Stimulated activated naive CD4-positive, alpha-beta T cell treated with Interleukin-2 at 50 U/mL for 16 hours (primary cell): ENCODE results near the gene LRRC27.
"Not testable (repeated sequence)": the region's sequence is repeated elsewhere in the genome, so short reads cannot be mapped to it uniquely, and the experiment has no call there.

Experiments used
- DNase-seq: peaks from one replicate; lab custom pipeline; 2025; lab: John Stamatoyannopoulos, UW

LRRC27 gene

DNA sequence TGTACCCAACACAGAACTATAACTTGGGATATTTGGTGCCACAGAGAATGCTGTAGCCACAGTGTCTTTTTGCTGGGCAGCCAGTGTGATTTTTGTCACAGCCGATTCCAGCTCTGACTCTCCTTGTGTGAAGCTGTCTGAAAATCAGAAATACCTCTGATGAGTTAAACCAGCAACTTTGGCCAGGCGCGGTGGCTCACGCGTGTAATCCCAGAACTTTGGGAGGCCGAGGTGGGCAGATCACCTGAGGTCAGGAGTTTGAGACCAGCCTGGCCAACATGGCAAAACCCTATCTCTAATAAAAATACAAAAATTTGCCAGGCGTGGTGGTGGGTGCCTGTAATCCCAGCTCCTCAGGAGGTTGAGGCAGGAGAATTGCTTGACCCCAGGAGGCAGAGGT lies 5.9 kb downstream of the LRRC27 start:
- DNase-seq = not testable (repeated sequence)

DNA sequence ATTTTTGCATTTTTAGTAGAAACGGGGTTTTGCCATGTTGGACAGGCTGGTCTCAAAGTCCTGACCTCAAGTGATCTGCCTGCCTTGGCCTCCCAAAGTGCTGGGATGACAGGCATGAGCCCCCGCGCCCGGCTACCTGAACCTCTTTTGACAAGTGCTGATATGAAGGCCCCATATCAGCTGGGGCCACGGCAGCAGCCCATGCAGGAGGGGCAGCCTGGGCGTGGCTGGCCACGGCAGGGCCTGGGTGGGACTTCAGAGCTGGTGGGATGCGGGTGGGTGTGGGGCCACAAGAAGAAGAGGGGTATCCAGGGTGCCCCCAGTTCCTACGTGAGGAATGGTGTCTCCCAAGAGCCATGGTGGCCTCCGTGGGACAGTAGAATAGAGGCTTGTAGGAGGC lies 6.9 kb downstream of the LRRC27 start:
- no peak for DNase-seq

DNA sequence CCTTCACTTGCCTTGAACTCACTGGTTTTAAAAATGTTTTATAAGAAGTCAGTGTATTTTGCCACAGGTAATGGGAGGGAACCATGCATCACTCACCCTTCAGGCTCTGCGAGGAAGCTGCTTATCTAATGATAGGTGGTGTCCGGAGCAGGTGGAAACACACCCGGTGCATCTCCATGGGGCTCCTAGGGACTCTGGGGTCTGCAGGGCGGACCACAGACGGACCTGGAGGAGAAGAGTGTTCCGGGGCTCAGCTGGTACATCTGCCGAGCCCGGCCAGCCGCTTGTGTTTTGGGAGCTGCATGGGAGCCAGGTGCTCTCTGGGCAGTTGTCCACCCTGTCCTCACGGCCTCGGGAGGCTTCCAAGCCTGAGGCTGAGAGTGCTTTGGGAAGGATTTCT lies 7.3 kb downstream of the LRRC27 start:
- no peak for DNase-seq

DNA sequence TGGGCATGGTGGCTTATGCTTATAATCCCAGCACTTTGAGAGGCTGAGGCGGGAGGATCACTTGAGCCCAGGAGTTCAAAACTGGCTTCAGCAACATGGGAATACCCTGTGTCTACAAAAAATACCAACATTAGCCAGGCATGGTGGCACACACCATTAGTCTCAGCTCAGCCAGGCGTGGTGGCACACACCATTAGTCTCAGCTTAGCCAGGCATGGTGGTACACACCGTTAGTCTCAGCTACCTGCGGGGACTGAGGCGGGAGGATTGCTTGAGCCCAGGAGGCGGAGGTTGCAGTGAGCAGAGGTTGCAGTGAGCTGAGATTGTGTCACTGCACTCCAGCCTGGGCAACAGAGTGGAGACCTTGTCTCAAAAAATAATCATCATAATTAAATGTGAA lies 9.0 kb downstream of the LRRC27 start:
- no peak for DNase-seq

DNA sequence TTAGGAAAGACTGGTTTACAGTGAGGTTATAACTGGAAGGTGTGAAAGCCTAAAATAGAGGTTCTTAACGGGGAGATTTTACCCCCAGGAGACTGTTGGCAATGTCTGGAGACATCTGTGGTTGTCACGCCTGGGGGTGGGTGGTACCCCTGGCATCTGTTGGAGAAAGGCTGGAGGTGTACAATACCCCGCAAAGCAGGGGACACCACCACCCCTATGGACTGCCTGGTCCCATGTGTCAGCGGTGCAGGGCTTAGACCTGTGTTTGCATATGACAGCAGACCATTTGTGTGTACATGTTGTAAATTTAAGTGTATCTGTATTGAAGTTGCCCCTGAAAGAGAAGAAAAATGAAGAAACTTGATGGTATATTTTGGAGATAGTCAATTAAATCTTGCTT lies 9.8 kb downstream of the LRRC27 start:
- DNase-seq = no peak

DNA sequence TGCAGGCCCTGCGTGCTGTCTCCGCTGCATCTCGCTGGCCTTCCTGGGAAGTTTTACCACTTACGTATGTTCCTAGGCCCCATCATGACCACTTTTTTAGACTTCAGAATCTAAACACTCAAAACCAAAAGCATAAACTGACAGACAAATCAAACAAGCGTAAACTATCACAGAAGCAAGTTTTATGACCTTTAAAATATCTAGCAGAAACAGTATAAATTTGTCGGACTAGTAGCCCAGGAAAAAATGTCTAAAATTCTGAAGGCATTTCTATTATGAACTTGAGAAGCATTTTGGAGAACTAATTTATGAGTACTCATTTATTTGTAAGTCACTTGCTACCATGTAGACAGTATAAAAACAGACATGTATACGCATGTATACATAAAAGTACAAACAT lies 10.6 kb downstream of the LRRC27 start:
- no peak for DNase-seq

DNA sequence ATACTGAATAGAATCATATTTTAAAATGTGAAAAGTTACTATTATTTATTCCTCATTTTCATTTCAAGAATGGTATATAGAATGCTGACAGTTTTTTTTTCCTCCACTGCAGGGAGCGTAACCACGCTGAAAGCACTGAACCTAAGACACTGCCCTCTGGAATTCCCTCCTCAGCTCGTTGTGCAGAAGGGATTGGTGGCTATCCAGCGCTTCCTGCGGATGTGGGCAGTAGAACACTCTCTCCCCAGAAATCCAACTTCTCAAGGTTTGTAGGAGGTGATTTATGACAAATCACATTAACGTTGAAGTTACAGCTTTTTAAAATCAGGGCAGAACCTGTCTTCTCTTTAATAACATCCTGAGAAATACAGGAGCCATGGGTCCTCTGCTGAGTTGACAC lies 12.4 kb downstream of the LRRC27 start:
- DNase-seq = no peak

DNA sequence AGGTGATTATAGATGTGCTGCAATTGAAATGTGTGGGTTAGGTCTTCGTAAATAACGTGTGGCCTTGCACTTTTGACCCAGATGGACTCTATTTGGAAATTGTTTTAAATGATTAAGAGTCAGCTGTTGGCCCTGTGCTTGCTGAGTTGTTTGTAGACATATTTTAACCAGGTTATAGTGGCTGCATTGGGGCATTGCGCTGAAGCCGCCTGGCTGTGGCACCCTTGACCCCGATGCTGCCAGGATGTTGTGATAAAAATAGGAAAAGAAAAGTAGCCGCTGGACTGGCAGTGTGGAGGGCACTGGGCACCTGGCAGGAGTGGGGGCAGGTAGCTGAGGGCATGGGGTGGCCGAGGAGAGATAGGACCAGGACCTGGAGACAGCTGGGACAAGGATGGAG lies 13.4 kb downstream of the LRRC27 start:
- no peak for DNase-seq

DNA sequence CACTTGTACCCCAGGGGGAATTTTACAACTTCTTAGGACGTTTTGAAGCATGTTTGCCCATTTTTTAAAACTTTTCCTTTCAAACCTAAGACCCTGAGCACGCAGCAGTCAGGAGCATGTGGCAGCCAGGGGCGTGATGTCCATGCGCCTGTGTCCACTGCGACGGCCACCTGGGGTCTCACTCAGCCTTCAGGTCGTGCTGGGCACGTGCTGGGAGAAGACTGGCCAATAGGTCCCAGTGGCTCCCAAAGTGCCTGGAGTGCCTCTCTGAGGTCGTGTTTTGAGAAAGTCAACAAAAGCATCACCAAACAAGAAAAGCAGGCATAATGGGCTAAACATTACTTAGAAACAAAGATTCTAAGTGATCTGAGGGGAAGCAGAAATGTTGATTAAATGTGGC lies 14.8 kb downstream of the LRRC27 start:
- DNase-seq = no peak

DNA sequence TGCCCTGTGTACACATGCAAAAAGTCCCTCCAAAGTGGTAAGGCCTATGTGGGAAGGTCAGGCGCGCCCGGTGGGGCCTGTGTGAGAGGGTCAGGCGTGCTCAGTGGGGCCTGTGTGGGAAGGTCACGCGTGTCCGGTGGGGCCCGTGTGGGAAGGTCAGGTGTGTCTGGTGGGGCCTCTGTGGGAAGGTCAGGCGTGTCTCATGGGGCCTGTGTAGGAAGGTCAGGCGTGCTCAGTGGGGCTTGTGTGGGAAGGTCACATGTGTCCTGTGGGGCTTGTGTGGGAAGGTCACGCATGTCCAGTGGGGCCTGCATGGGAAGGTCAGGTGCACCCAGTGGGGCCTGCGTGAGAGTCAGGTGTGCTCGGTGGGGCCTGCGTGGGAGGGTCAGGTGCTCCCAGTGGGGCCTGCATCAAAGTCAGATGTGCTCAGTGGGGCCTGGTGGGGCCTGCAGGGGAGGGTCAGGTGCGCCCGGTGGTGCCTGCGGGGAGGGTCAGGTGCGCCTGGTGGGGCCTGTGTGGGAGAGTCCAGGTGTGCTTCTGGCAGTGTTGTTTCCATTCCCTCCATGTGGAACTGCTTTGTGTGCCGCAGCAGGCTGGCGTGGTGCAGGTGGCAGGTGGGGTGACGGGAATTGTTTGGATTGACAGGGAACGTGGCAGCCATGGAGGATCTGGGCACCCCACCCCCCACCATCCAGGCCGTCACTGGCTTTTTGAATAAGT lies 15.4 kb downstream of the LRRC27 start:
- no peak for DNase-seq

DNA sequence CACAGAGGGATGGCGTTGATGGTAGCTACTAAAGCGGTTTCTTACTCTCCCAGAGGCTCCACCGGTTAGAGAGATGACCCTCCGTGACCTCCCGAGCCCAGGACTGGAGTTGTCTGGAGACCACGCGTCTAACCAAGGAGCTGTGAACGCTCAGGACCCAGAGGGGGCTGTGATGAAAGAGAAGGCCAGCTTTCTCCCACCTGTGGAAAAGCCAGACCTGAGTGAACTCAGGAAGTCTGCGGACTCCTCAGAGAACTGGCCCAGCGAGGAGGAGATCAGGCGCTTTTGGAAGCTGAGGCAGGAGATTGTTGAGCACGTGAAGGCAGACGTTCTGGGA lies 15.9 kb downstream of the LRRC27 start:
- DNase-seq = no peak

DNA sequence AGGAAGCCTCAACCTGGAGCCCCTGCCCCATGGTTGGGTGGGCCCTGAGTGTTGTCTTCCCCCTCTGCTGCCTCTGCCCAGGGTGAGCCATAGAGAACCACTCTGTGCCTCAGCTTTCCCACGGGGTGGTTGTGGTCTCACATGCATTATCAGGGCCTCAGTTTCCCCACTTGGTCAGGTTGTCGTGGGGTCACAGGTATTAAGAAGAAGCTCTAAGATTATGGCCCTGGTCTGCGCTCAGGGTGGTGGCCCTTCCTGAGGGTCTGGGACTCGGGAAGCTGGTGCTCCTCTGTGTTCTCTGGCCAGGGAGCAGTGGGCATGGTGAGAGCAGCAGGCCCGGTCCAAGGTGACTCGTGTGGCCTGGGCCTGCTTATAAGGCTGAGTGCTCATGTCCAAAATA lies 17.8 kb downstream of the LRRC27 start:
- no peak for DNase-seq

DNA sequence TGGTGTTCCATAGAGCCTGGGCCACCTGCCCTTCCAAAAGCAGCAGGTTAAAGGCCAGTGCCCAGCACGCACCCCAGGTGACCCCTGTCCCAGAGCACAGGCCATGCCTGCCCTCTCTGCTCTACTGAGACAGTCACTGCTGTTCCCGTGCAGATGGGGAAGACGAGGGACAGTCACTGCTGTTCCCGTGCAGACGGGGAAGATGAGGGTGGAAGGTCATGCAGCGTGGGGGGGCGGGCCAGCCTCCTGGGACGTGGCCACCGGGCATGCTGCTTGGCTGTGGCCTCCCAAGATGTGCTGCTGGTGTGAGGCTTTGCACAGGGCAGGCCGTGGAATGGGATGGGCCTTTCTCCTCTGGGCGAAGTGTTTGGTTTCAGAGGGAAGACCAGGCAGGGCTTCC lies 18.4 kb downstream of the LRRC27 start:
- DNase-seq = no peak

DNA sequence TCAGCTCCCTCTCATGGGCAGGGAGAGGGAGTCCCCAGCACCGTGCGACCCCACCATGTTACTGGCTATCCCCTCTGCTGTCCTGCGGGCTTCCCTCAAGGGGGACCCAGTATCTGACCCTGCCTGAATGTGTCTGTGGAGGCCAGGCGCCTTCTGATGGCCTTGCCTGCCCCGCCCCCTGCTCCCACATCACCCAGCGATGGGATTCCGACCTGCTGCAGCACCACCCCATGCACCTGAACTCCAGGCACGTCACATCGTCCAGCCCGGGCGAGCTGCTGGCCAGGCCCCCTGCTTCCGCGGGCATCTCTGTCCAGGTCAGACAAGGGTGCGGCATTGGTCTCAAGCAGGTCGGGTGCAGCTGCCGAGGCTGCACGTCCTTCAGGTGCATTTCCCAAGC lies 19.0 kb downstream of the LRRC27 start:
- no peak for DNase-seq

DNA sequence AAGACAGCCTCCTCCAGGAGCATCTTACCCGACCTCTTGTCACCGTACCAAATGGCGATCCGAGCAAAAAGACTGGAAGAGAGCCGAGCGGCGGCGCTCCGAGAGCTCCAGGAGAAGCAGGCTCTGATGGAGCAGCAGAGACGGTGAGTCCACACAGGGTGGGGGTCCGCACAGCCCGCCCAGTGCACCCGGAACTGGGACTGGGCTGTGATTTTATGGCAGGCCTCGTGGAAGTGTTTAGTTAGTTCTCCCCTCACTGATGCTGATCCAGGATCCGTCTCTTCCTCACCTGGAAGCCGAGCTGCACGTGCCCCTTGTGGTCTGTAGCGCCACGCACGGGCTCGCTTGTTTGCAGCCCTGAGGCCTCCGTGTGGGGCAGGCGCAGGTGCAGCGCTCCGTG lies 19.6 kb downstream of the LRRC27 start:
- no peak for DNase-seq

DNA sequence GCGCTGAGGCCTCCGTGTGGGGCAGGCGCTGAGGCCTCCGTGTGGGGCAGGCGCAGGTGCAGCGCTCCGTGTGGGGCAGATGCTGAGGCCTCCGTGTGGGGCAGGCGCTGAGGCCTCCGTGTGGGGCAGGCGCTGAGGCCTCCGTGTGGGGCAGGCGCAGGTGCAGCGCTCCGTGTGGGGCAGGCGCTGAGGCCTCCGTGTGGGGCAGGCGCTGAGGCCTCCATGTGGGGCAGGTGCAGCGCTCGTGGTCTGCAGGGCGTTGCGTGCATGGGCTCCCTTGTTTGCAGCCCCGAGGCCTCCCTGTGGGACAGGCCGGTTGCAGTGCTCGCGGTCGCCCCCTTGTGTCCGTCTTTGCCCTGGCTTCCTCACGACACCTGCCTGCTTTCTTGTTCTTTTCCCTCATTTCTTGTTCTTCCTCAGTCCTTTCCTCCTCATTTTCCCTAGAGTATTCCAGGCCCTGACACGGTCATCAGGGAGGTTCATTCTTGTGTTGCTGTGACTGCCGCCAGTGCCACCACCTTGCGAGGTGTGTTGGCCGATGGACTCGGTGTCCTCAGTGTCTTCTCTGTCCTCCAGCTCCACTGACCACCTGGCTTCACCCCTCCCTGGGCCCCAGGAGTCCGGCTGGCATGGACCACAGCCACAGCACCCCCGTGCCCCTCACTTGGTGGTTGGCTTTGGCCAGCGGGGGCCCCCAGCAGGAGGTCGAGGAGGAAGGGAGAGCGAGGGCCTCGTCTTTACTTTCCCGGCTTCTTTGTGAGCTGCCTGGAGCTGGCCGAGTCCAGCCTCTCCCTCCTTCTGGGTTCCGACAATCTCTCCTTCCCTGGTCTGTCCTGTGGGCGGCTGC lies 20.7 kb downstream of the LRRC27 start:
- DNase-seq = peak; percentile 54

DNA sequence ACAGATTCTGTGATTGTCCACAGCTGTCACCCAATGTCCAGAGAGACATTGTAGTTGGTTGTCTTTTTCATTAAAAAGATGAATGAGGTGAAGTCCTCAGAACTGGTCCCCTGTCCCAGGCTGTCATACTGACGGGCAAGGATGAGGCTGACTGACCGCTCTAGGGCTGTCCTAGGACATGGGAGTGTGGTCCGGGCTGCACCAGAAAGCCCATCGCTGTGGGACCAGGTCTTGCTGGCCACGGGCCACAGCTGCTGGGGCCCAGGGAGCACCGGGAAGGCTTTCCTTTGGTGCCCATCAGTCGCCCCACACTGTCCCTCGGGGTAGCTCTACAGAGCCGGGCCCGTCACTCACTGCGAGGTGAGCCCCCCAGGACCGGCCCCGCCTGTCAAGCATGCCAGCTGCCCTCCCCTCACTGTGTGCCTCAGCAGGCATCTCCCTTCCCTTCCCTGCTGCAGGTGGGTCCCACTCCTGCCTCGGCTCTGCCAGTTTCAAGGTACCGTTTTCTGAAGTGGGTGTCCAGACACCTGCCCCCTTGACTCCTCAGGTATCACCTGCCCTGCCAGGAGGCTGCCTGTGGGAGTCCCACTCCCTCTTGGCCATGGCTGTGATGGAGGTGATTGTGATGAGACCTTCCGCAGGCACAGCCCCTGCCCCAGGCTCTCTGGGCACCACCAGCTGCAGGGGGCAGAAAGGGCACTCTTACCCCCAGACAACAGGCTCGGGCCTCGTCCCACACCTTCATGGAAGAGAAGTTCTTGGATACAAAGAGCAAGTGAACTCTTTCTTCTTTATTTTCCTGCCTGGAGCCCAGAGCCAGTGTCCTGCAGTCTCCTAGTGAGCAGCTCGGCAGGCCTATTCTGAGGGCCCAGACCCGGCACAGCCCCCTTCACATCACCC lies 21.7 kb downstream of the LRRC27 start:
- no peak for DNase-seq

DNA sequence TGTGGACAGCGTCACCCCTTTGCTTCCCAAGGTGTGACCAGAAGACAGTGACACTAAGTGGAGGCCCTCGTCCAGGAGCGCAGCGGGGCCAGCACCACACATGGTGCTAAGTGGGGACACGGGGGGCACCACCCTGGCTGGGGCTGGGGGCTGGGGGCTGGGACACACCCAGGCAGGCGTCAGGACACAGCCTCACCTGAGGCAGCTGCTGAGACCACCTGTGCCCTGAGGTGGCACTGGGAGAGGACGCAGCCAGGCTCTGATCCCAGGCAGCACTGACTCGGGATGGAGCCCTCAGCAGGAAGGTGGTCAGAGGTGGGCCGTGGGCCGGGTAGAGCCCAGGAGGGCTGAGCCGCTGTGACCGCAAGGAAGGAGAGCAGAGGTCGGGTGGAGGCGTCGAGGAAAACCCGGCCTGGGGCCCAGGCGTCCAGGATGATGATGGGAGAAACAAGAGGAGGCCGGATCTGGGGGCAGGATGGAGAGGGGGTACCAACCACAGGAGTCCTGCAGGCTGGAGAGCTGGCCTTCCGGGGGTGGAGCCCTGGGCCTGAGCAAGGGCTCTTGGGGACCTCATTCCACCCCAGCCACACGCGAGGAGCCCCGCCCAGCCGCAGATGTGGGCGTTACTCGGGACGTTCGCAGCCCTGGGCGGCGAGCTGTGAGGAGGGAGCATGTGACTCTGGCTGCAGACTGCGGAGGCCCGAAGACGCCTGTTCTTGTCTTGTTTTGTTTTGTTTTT lies 22.5 kb downstream of the LRRC27 start:
- DNase-seq = no peak

DNA sequence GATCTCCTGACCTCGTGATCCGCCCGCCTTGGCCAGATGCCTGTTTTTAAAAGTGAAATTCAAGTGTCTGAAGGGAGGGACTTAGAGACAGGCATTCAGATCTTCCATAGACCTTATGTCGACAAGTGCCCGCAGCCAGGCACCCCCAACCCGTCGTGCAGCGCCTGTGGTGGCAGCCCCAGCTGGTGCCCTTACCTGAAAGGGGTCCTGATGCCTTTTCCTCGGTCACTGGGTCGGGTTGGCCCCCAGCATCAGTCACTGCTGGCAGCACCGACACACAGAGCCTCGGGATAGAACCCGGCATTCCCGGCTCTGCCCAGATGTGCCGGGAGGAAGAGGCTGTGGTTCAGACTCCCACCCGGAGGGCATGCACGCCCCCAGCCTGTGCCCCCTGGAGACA lies 23.3 kb downstream of the LRRC27 start:
- DNase-seq = no peak

DNA sequence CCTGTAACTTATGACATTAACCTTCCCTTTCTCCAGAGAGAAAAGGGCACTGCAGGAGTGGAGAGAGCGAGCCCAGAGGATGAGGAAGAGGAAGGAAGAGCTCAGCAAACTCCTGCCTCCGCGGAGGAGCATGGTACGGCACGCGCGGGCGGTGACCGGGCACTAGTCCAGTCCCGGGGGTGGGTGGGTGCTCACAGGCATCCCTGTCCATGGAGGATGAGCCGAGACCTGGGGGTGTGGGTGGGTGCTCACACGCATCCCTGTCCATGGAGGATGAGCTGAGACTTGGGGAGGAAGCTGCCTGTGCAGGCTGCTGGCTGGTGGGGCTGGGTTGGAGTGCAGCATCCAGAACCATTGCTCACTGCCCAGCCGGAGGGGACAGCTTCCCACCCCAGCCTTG lies 23.8 kb downstream of the LRRC27 start:
- no peak for DNase-seq

DNA sequence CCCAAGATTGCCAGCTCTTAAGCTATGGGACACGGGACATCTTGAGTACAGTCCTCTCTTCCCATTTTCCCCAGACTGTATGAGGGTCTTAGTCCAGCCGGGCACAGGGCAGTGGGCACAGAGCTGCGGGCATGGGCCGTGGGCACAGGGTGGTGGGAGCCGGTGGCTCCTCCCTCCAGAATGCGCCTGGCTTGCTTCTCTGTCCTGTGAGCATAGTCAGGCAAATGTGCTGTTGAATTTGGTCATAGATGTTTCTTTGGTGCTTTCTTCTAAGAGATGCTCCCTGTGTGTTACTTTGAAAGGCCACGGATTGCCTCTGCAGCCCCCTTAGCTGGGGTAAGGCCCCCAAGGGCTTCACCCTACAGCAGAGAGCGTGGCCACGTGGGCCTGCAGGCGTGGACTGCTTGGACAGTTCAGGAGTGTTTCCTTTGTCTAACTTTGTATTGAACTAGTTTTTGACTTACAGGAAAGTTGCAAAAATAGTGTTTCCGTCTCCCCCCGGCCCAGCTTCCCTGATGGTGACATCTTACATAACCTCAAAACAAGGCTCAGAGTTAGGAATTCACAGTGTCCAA lies 24.7 kb downstream of the LRRC27 start:
- no peak for DNase-seq
